ENCODE data around the gene ACOT8. TPM values are rescaled to one million over a fixed set of nuclear protein-coding genes. Genes with fewer than 3 reads are reported as not detected.

ACOT8 gene
- total and polyA plus RNA-seq, 12 donors = 21.3 to 46.6 (median 28.1) TPM

- H3K9me3 ChIP-seq = no peaks in the 10 kb centered on the region
- TF ChIP-seq, protein P1, sequence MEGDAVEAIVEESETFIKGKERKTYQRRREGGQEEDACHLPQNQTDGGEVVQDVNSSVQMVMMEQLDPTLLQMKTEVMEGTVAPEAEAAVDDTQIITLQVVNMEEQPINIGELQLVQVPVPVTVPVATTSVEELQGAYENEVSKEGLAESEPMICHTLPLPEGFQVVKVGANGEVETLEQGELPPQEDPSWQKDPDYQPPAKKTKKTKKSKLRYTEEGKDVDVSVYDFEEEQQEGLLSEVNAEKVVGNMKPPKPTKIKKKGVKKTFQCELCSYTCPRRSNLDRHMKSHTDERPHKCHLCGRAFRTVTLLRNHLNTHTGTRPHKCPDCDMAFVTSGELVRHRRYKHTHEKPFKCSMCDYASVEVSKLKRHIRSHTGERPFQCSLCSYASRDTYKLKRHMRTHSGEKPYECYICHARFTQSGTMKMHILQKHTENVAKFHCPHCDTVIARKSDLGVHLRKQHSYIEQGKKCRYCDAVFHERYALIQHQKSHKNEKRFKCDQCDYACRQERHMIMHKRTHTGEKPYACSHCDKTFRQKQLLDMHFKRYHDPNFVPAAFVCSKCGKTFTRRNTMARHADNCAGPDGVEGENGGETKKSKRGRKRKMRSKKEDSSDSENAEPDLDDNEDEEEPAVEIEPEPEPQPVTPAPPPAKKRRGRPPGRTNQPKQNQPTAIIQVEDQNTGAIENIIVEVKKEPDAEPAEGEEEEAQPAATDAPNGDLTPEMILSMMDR (IDR thresholded peaks at IDR 0.05) = no peak
- H3K4me3 ChIP-seq = no peak overlapping the region
- peak overlapping the region in 1 of 10 donors; percentile 3 for H3K27ac ChIP-seq
- 69 to 73% methylated on average over 3 of the region's 3 CpGs for WGBS, 2 donors
- H3K36me3 ChIP-seq = peaks cover 0 to 7% (median 0%) of the 10 kb centered on the region in 9 donors
- H3K4me1 ChIP-seq = peaks cover 4 to 20% (median 9%) of the 10 kb centered on the region in 9 donors
- peaks cover 3 to 37% (median 24%) of the 10 kb centered on the region in 7 donors for H3K27me3 ChIP-seq
- DNase-seq (no peak), ATAC-seq (no peak)
- intact Hi-C loops (cut with DNase I) = no loop called here
Measured at GRCh38 chr20:45818239-45818638, 39.0 kb downstream of the ACOT8 start.

GRCh38 chr20:45817376-45818194, 39.6 kb downstream of the ACOT8 start:
- H3K27ac ChIP-seq = peak overlapping the region in 2 of 10 donors; percentile 3 to 25
- ATAC-seq (peak in 1 of 8 donors; percentile 36), DNase-seq (no peak)
- H3K27me3 ChIP-seq = peaks cover 2 to 30% (median 18%) of the 10 kb centered on the region in 7 donors
- peaks cover 2 to 20% (median 7%) of the 10 kb centered on the region in 9 donors for H3K4me1 ChIP-seq
- TF ChIP-seq, protein P1 (IDR thresholded peaks at IDR 0.05) = no peak
- peaks cover 0 to 7% (median 0%) of the 10 kb centered on the region in 9 donors for H3K36me3 ChIP-seq
- no peaks in the 10 kb centered on the region for H3K9me3 ChIP-seq
- intact Hi-C loops (cut with DNase I) = no loop called here
- WGBS, 2 donors = 58 to 66% methylated on average over 9 of the region's 9 CpGs
- no peak overlapping the region for H3K4me3 ChIP-seq

DNA sequence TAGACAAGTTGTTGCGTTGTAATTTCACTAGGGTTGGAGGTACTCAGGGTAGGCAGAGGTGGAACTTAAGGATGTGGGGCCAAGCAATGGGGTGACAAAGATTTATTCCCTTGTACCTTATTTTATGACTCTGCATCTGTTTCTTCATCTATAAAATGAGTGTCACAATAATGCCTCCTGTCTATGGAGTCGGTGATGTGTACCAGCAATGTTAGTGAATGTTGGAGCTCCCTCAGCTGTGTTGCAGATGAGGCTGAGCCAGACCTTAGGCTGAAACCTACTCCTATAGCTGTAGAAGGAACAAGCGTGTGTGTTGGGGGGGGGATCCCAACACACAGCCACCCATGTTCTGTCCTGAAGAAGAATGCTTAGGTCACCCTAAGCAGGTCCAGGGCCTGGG, 40.2 kb downstream of the ACOT8 start:
- DNase-seq (no peak), ATAC-seq (no peak)
- TF ChIP-seq, protein P1 (IDR thresholded peaks at IDR 0.05) = no peak
- H3K27me3 ChIP-seq = peaks cover 0 to 24% (median 11%) of the 10 kb centered on the region in 7 donors
- H3K4me1 ChIP-seq = peaks cover 0 to 21% (median 8%) of the 10 kb centered on the region in 9 donors
- H3K4me3 ChIP-seq = no peak overlapping the region
- no peak overlapping the region for H3K27ac ChIP-seq
- H3K9me3 ChIP-seq = no peaks in the 10 kb centered on the region
- 89 to 96% methylated on average over 3 of the region's 3 CpGs for WGBS, 2 donors
- intact Hi-C loops (cut with DNase I) = no loop called here
- peaks cover 0 to 7% (median 0%) of the 10 kb centered on the region in 9 donors for H3K36me3 ChIP-seq

DNA sequence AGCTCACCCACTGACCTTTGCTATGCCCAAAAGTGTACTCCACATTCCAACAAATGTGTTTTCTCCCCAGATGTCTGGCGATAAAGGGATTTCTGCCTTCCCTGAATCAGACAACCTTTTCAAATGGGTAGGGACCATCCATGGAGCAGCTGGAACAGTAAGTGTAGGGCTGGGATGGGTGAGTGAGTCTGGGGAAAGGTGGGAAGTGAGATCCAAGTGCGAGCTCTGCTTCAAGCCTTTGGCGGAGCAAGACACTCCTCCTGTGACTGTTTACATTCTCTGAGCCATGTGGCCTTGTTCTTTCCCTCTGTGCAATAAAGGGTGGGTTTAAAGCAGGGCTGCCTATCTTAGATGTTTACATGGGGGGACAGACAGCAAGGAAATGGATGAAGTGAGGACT, 42.9 kb downstream of the ACOT8 start:
- no peak overlapping the region for H3K27ac ChIP-seq
- intact Hi-C loops (cut with DNase I) = no loop called here
- H3K4me1 ChIP-seq = peaks cover 0 to 25% (median 14%) of the 10 kb centered on the region in 9 donors
- no peaks in the 10 kb centered on the region for H3K27me3 ChIP-seq
- 90 to 92% methylated on average over 3 of the region's 3 CpGs for WGBS, 2 donors
- TF ChIP-seq, protein P1 (IDR thresholded peaks at IDR 0.05) = no peak
- H3K4me3 ChIP-seq = no peak overlapping the region
- DNase-seq = no peak
- peaks cover 0 to 31% (median 20%) of the 10 kb centered on the region in 9 donors for H3K36me3 ChIP-seq
- ATAC-seq = no peak
- no peaks in the 10 kb centered on the region for H3K9me3 ChIP-seq

Data from heart right ventricle (tissue), 16 donors.